ENCODE results near the gene HRG. TPM values are rescaled to one million over a fixed set of nuclear protein-coding genes. Genes with fewer than 3 reads are reported as not detected.
"Not testable (repeated sequence)": the region's sequence is repeated elsewhere in the genome, so short reads cannot be mapped to it uniquely, and the experiment has no call there.

Gene HRG
- polyA plus RNA-seq, 1 donor from 2014 or later = not detected

DNA sequence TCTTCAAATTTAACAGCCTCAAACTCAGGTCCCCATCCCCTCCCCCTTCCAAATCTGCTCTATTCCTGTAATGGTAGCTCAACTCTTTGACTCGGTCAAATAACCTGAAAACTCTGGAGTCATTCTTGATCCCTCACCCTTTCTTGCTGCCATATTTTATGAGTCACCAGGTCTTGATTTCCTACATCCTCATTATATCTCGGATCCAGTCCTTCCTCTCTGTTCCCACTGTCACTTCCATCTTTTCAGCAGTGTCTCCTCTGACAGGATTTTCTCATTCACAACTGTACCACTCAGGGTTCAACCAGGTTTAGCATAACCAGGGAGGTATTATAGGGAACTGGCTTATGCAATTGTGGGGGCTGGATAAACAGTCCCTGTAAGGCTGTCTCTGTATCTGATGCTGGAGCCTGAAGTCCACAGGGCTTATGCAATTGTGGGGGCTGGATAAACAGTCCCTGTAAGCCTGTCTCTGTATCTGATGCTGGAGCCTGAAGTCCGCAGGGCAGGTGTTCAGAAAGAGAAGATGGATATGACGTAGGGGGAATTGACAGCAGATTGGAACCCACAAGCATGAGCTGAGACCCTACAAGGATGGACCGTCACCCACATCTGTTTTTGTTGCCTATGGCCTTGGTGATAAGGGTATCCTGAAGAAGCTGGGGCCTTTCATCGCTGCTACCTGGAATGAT is 34.7 kb upstream of the HRG start:
- Mint-ChIP-seq H3K27me3 (peaks cover 4% of the 10 kb centered on the region), H3K36me3 (no peaks in the 10 kb centered on the region), H3K9me3 (no peaks in the 10 kb centered on the region), H3K4me3 (no peak overlapping the region), H3K27ac (peak overlapping the region in 1 of 3 donors; percentile 2), H3K4me1 (no peaks in the 10 kb centered on the region)

DNA sequence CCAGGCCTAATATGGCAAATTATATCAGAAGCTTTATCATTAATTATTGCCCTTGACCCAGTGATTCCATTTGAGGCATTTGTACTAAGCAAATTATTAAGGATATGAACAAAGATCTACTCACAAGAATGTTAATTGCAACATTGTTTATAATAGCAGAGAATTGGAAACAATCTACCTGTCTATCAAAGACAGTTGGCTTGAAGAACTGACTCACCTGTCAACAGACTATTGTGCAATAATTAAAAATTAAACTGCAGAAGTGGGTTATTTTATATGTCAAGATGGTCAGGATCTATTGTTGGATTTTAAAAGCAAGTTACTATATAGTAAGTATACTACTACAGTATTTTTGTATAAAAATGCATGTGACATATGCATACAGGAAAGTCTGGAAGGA is 32.3 kb upstream of the HRG start:
- Mint-ChIP-seq H3K27me3 (no peaks in the 10 kb centered on the region), H3K27ac (no peak overlapping the region), H3K36me3 (no peaks in the 10 kb centered on the region), H3K9me3 (no peaks in the 10 kb centered on the region), H3K4me1 (no peaks in the 10 kb centered on the region), H3K4me3 (no peak overlapping the region)

DNA sequence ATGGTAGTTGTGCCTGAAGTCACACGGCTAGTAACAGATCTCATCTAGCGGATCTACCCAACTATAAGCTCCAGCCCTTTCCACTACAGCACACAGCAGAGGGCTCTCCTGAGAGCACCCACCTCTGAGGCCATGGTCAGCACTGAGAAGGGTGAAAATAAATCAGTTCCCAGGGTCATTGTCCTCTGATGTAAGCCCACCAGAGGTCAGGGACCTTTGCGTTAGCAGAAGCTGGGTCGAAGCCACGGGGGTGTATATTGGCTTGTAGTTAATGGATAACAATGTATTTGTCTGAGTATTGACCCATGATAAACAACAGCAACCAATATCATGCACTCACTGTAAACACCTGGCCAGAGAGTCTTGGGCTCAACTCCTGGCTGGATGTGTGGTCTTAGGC is 31.6 kb upstream of the HRG start:
- H3K4me3 Mint-ChIP-seq, H3K36me3 Mint-ChIP-seq, H3K27me3 Mint-ChIP-seq, H3K9me3 Mint-ChIP-seq, H3K27ac Mint-ChIP-seq, H3K4me1 Mint-ChIP-seq: not testable (repeated sequence)

DNA sequence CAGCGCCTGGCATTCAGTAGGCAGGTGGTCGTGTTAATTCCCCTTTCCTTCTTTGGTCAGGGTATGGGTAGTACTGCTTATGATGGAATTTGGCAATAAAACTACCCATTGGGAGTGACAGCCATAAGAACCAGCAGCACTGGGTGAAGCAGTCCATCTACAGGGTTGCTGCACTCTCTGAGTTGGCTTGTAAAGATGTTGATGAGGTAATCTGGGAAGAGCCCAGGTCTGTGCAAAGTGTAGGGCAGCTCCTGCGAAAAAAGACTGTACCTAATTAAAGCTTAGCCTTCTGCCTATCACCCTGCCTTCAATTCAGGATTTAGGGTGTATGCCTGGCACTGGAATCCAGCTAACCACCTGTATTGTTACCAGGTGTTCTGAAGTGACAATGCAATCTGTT is 30.3 kb upstream of the HRG start:
- Mint-ChIP-seq H3K36me3 (peaks cover 2% of the 10 kb centered on the region), H3K4me3 (no peak overlapping the region), H3K27ac (no peak overlapping the region), H3K9me3 (peaks cover 0 to 3% (median 1%) of the 10 kb centered on the region in 3 donors), H3K27me3 (peaks cover 4% of the 10 kb centered on the region), H3K4me1 (no peaks in the 10 kb centered on the region)

DNA sequence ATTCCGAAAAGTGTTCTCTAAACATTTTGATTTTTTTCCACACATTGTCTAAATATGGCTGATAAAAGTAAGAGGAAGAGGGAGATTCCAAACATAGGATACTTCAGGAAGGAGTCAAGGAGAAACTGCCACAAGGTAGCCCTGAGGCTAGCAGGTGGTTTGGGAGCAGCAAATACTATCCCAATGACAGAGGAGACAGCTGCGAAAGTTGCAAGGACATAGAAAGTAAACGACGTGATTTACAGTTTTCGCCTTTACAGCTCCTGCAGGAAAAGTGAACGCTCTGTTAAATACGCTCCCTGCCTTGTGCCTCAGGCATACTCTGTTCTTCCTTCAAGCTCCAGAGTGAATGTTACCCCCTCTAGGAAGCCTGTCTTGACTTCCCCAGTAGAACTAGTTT is 29.3 kb upstream of the HRG start:
- Mint-ChIP-seq H3K27me3 (peaks cover 7% of the 10 kb centered on the region), H3K4me1 (no peaks in the 10 kb centered on the region), H3K27ac (no peak overlapping the region), H3K9me3 (peaks cover 0 to 3% (median 1%) of the 10 kb centered on the region in 3 donors), H3K36me3 (peaks cover 2% of the 10 kb centered on the region), H3K4me3 (no peak overlapping the region)

DNA sequence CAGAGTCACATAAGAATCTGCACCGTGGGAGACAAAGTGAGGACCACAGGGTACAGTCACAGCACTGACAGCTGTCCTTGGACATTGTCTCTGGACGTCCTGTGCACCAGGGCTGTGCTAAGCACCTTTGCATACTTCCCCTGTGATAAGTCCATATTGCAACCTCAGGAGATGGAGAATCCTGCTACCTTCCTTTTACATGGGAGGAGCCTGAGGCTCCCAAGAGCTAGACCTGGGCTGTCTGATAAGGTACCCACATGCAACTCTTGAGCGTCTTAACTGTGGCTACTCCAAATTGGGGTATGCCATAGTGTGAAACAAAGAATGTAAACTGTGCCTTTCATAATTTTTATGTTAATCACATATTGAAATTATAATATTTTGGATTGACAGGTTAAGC is 28.1 kb upstream of the HRG start:
- H3K4me1 Mint-ChIP-seq = peaks cover 0 to 7% (median 0%) of the 10 kb centered on the region in 3 donors
- H3K9me3 Mint-ChIP-seq = peaks cover 0 to 5% (median 1%) of the 10 kb centered on the region in 3 donors
- peak overlapping the region in 1 of 3 donors; percentile 8 for H3K27ac Mint-ChIP-seq
- peaks cover 7% of the 10 kb centered on the region for H3K27me3 Mint-ChIP-seq
- H3K4me3 Mint-ChIP-seq = no peak overlapping the region
- peaks cover 2% of the 10 kb centered on the region for H3K36me3 Mint-ChIP-seq

DNA sequence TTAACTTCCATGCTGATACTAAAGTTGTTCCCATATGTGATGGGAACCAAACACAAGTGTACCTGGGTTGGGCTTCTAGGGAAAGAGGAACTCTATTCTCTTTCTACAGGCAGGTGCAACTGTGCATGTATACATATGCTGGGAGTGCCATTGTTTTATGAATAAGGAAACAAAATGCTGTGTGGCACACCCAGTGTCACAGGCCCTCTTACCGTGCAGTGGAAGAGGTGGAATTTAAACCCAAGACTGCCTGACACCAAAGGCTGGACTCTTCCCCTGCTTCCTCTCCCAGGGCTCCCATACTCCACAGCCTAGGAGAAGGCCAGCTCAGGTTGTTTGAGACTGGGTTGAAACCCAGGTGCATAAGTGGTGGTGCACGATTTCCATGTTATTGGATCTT is 27.6 kb upstream of the HRG start:
- H3K36me3 Mint-ChIP-seq = peaks cover 2% of the 10 kb centered on the region
- peaks cover 7% of the 10 kb centered on the region for H3K27me3 Mint-ChIP-seq
- no peak overlapping the region for H3K4me3 Mint-ChIP-seq
- peaks cover 0 to 13% (median 0%) of the 10 kb centered on the region in 3 donors for H3K4me1 Mint-ChIP-seq
- no peak overlapping the region for H3K27ac Mint-ChIP-seq
- H3K9me3 Mint-ChIP-seq = peaks cover 0 to 6% (median 1%) of the 10 kb centered on the region in 3 donors

DNA sequence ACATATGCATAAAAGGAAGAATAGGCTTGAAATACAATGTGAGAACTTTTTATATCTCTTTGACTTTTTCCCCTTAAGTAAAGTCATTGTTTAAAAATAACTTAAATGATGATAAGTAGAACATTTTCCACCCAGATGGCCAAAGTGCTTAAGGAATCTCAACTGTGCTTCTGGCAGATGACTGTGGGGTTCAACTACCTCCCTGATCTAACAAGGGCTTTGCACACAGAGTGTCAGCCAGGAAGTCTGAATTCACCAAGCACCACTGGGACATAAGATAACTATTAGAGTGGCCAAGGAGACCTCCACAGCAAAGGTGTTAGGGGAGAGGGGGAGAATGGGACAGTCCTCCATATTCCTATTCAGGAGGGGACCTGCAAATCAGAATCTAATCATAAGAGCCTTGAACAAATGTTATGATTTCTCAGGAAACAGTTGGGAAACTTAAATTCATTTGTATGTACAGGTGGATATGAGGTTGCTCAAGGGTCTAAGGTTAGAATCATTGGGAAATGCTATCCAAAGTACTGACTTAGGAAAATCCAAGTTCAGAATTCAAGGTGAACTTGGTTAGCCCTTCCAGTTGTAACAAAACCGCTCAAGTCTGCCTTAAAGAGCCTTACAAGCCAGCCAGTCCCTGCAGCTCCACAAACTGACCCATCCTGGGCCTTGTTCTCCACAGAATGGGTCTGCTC is 25.9 kb upstream of the HRG start, which contains the start of gene FETUB:
Gene FETUB, plus strand, starts transcription at position 622 of the 695 bp plus-strand sequence. Its CDS starts 62 bp downstream, at position 684.
- peaks cover 0 to 6% (median 1%) of the 10 kb centered on the region in 3 donors for H3K9me3 Mint-ChIP-seq
- H3K27ac Mint-ChIP-seq = no peak within 1 kb of the TSS
- H3K4me1 Mint-ChIP-seq = peaks cover 0 to 18% (median 0%) of the 10 kb centered on the region in 3 donors
- H3K36me3 Mint-ChIP-seq = peaks cover 2% of the 10 kb centered on the region
- H3K4me3 Mint-ChIP-seq = no peak within 1 kb of the TSS
- peaks cover 7% of the 10 kb centered on the region for H3K27me3 Mint-ChIP-seq

DNA sequence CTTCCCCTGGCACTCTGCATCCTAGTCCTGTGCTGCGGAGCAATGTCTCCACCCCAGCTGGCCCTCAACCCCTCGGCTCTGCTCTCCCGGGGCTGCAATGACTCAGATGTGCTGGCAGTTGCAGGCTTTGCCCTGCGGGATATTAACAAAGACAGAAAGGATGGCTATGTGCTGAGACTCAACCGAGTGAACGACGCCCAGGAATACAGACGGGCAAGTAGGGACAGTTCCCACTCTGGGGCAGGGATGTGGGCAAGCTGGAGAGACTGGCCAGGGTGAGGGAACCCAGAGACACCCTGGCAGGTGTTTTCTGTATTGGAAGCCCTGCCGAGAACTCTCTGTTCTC is 25.4 kb upstream of the HRG start:
- Mint-ChIP-seq H3K4me3 (no peak overlapping the region), H3K36me3 (peaks cover 2% of the 10 kb centered on the region)

DNA sequence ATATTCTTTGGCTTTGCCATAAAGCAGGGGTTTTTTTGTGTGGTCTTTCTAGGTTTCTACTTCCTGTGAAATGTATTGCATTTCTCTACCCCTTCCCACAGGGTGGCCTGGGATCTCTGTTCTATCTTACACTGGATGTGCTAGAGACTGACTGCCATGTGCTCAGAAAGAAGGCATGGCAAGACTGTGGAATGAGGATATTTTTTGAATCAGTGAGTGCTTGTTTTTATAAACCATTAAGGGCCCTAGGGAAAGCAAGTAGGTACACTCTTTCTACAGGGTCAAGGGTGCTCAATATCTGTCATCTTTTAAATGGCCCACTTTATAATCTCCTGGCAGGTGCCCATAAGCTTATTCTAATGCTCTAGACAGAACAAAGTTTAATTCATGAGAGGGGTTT is 24.9 kb upstream of the HRG start:
- Mint-ChIP-seq H3K4me1 (peaks cover 0 to 18% (median 0%) of the 10 kb centered on the region in 3 donors), H3K27me3 (peaks cover 7% of the 10 kb centered on the region), H3K36me3 (peaks cover 2% of the 10 kb centered on the region), H3K4me3 (no peak overlapping the region), H3K27ac (no peak overlapping the region), H3K9me3 (peaks cover 0 to 6% (median 1%) of the 10 kb centered on the region in 3 donors)

More for the DNA sequence above, 25.4 kb upstream of the HRG start:
- Mint-ChIP-seq H3K4me1 (peaks cover 0 to 18% (median 0%) of the 10 kb centered on the region in 3 donors), H3K27me3 (peaks cover 7% of the 10 kb centered on the region), H3K27ac (no peak overlapping the region), H3K9me3 (peaks cover 0 to 6% (median 1%) of the 10 kb centered on the region in 3 donors)

DNA sequence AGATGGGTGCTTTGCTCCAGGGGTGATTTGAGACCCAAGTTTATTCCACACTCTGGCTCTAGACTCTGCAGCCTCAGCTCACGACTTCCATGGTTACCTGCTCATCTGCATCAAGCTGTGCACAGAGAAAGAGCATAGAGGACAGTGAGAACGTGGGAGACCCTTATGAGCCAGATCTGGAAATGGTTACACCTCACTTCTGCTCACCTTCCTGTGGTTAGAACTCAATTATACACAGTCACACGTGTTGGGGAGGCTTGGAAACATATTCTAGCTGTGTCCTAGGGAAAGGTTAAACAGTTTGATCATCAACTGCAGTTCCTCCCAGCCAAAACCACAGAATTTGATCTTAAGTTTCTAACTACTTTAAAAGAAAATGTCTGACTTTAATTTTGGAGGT is 23.8 kb upstream of the HRG start:
- H3K27me3 Mint-ChIP-seq = peaks cover 7% of the 10 kb centered on the region
- peaks cover 0 to 19% (median 2%) of the 10 kb centered on the region in 3 donors for H3K4me1 Mint-ChIP-seq
- no peak overlapping the region for H3K27ac Mint-ChIP-seq
- H3K4me3 Mint-ChIP-seq = no peak overlapping the region
- H3K36me3 Mint-ChIP-seq = peaks cover 2% of the 10 kb centered on the region
- peaks cover 0 to 6% (median 1%) of the 10 kb centered on the region in 3 donors for H3K9me3 Mint-ChIP-seq

DNA sequence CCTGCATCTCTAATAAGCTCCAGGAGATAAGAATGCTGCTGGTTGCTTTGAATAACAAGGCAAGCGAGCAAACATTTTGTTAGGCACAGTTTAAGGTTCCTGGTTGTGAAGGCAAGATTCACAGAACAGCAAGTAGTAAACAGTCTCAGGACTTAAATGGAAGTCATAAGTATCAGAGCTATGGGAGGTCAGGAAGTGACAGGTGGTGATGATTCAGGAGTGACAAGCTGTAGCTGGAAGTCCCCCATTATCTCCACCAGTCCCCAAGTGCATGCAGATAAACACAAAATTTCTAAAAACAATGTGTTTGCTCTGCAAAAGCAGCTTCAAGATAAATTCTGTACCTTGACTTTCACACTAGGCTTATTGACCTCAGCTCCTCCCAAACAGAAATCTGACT is 22.3 kb upstream of the HRG start:
- H3K4me1 Mint-ChIP-seq = peaks cover 0 to 19% (median 2%) of the 10 kb centered on the region in 3 donors
- H3K9me3 Mint-ChIP-seq = peaks cover 0 to 6% (median 1%) of the 10 kb centered on the region in 3 donors
- peaks cover 2% of the 10 kb centered on the region for H3K36me3 Mint-ChIP-seq
- no peak overlapping the region for H3K4me3 Mint-ChIP-seq
- no peak overlapping the region for H3K27ac Mint-ChIP-seq
- peaks cover 7% of the 10 kb centered on the region for H3K27me3 Mint-ChIP-seq

DNA sequence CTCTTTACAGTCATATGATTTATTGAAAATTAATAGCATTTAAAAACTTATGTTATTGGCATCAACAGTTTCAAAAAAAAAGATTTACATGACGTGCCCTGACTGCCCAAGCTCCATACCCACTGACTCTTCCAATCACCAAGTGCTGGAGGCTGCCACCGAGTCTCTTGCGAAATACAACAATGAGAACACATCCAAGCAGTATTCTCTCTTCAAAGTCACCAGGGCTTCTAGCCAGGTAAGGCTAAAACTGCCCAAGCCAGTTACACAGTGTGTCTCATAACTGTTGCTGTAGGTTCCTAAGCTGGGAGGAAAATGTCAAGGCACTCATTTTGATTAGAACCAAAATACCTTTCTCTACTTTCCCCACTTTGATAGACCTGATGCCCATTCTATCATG is 21.1 kb upstream of the HRG start:
- Mint-ChIP-seq H3K27me3 (peaks cover 6% of the 10 kb centered on the region), H3K4me3 (no peak overlapping the region), H3K9me3 (peaks cover 0 to 3% (median 0%) of the 10 kb centered on the region in 3 donors), H3K4me1 (peaks cover 0 to 19% (median 2%) of the 10 kb centered on the region in 3 donors), H3K27ac (no peak overlapping the region), H3K36me3 (no peaks in the 10 kb centered on the region)

DNA sequence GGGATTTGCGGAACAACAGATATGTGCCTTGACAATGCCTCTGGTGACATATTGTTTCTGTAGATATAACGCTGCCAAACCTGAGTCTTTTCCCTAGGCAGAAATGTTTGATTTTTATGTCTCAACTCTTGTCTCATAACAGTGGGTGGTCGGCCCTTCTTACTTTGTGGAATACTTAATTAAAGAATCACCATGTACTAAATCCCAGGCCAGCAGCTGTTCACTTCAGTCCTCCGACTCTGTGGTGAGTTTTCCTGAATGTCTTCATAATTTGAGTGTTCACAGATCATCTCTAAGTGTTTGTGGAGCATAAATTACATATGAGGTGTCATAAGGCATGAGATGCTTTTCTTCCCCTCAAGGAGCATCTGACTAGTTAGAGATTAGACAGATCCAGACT is 19.7 kb upstream of the HRG start:
- H3K4me3 Mint-ChIP-seq = no peak overlapping the region
- H3K27ac Mint-ChIP-seq = no peak overlapping the region
- H3K27me3 Mint-ChIP-seq = peaks cover 2% of the 10 kb centered on the region
- H3K4me1 Mint-ChIP-seq = peaks cover 0 to 20% (median 2%) of the 10 kb centered on the region in 3 donors
- peaks cover 0 to 3% (median 0%) of the 10 kb centered on the region in 3 donors for H3K9me3 Mint-ChIP-seq
- H3K36me3 Mint-ChIP-seq = no peaks in the 10 kb centered on the region

DNA sequence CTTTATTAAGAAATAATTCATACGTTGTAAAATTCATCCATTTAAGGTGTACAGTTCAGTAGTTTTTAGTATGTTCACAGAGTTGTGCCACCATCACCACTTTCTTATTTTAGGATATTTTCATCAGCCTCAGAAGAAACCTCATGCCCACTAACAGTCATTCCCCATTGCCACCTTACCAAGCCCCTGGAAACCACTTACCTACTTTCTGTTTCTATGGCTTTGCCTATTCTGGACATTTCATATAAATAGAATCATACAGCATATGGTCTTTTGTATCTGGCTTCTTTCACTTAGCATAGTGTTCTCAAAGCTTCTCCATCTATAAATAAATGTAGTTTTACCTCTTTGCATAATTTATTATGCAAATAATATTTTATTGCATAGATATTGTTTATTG is 19.0 kb upstream of the HRG start:
- H3K27ac Mint-ChIP-seq = no peak overlapping the region
- H3K36me3 Mint-ChIP-seq = no peaks in the 10 kb centered on the region
- H3K9me3 Mint-ChIP-seq = peaks cover 0 to 3% (median 0%) of the 10 kb centered on the region in 3 donors
- no peak overlapping the region for H3K4me3 Mint-ChIP-seq
- H3K4me1 Mint-ChIP-seq = peaks cover 0 to 22% (median 2%) of the 10 kb centered on the region in 3 donors
- no peaks in the 10 kb centered on the region for H3K27me3 Mint-ChIP-seq

All from IgD-negative memory B cell (primary cell).